Activated CD4-positive, alpha-beta T cell treated with anti-CD3 and anti-CD28 coated beads, Interleukin-2, Interleukin-4, amounts not matched to agents 100 ng/mL and 50 ng/mL, durations not matched to agents 16 hours and 8 hours (primary cell): ENCODE results near the gene TMEM50B.
"Not testable (repeated sequence)": the region's sequence is repeated elsewhere in the genome, so short reads cannot be mapped to it uniquely, and the experiment has no call there.

Experiments used
- DNase-seq: peaks from one replicate; pipeline ENCODE4 v3.0.0-alpha.2; 2020; ENCODE audit warnings: low spot score

The TMEM50B gene

DNA sequence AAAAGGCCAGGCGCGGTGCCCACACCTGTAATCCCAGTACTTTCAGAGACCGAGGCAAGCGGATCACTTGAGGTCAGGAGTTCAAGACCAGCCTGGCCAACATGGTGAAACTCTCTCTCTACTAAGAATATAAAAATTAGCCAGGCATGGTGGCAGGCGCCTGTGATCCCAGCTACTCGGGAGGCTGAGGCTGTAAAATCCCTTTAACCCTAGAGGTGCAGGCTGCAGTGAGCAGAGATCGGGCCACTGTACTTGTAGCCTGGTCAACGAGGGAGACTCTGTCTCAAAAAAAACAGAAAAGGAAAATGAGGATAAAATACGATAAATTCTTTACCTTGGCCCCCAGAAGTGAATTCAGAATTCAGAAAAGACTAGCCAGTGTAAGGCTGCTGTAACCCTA lies 1.6 kb downstream of the TMEM50B start:
- no peak for DNase-seq

DNA sequence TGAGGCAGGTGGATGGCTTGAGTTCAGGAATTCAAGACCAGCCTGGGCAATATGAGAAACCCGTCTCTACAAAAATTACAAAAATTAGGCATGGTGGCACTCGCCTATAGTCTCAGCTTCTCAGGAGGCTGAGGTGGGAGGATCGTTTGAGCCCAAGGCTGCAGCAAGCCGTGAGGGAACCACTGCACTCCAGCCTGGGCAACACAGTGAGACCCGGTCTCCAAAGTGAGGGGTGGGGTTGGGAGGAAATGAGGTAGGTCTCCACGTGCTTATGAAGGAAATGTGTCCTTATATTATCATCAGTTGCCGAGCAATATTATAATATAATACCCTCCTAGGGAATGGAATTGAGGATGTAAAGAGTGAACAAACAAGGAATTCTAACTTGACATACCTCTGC lies 2.7 kb downstream of the TMEM50B start:
- no peak for DNase-seq

DNA sequence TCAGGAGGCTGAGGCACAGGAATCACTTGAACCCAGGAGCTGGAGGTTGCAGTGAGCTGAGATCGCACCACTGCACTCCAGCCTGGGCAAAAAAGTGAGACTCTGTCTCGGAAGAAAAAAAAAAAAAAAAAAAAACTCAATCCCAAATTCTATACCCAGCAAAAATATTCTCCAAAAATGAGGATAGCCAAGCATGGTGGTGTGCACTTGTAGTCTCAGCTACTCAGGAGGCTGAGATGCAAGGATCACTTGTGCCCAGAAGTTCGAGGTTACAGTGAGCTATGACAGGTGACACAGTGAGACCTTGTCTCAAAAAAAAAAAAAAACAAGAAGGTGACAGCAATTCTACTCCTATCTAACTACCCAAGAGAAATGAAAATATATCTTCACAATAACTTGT lies 6.4 kb downstream of the TMEM50B start:
- DNase-seq = no peak

DNA sequence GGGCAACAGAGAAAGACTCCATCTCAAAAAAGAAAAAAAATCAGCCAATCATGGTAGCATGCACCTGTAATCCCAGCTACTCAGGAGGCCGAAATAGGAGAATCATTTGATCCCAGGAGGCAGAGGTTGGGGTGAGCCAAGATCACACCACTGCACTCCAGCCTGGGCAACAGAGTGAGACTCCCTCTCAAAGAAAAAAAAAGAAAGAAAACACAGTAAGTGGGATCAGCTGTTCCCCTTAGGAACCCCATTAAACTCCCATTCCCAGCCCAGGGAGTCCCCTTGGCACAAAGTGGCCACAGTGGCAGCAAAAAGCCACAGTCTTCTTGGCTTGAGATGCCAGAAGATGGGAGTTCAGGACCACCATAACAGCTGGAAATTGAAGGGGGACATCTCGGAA lies 9.1 kb downstream of the TMEM50B start:
- no peak for DNase-seq

DNA sequence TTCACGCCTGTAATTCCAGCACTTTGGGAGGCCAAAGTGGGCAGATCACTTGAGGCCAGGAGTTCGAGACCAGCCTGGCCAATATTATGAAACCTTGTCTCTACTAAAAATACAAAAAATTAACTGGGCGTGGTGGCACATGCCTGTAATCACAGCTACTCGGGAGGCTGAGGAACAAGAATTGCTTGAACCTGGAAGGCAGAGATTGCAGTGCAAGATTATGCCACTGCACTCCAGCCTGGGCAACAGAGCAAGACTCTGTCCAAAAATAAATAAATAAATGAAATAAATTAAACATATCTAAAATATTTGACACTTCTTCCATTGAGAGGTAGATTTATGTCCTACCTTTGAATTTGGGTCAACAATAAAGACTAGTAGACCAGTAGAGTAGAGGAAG lies 10.6 kb downstream of the TMEM50B start:
- not testable (repeated sequence) for DNase-seq

DNA sequence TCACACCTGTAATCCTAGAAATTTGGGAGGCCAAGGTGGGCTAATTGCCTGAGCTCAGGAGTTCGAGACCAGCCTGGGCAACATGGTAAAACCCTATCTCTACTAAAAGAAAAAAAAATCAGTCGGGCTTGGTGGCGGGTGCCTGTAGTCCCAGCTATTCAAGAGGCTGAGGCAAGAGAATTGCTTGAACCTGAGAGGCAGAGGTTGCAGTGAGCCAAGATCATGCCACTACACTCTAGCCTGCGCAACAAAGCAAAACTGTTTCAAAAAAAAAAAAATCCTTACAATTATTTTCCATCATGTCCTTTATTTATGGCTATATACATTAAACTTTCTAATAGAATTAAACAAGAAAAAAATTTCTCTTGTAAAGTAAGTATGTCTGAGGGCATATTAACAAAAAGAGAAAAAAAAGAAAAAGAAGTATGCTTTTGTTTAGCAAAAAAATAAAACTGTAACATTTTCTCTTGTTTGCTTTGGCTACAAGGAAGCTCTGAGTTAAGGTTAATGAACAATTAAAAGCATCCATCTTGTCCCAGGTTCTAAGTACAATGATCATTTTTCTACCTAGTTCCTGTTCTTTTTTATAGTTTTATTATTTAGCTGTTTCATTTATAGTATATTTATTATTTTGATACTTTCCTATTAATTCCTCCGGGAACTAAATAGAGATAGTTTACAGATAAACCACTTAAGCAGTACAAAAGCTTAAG lies 18.1 kb downstream of the TMEM50B start:
- no peak for DNase-seq

GRCh38 chr21:33458861-33459260 lies 20.9 kb downstream of the TMEM50B start:
- no peak for DNase-seq

DNA sequence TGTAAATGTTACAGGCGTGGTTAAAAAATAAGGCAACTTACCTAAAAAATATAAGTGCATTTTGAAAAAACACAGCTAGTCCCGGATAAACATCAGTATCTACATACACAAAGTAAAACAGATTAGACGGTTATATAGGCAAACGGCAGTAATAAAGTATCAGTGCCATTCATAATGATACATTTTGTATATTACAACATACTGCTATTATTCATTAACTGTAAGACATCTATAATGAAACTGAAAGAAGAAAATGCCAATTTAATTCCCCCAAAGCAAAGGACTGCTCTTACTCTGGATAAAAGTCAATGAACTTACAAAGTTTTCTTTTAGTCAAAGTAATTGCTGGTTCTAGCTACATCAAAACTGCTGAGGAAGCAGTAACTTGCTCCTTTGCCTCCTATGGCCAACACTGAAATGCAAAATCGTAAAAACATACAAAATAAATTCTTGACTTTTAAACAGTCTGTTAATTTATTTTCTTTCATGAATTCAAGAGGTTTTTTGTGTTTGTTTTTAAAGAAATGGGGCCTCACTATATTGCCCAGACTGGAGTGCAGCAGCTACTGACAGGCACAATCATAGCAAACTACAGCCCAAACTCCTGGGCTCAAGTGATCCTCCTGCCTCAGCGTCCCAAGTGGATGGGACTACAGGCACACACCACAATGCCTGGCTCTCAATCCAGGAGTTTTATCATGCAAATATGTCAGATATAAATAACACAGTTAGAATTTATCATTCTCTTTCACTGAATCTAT lies 23.9 kb downstream of the TMEM50B start:
- DNase-seq = no peak

- no peak for DNase-seq
These were observed 27.4 kb downstream of the TMEM50B start for GRCh38 chr21:33452362-33452761.

GRCh38 chr21:33451634-33452071 lies 28.1 kb downstream of the TMEM50B start:
- no peak for DNase-seq

GRCh38 chr21:33449616-33450015 lies 30.2 kb downstream of the TMEM50B start:
- DNase-seq = no peak

DNA sequence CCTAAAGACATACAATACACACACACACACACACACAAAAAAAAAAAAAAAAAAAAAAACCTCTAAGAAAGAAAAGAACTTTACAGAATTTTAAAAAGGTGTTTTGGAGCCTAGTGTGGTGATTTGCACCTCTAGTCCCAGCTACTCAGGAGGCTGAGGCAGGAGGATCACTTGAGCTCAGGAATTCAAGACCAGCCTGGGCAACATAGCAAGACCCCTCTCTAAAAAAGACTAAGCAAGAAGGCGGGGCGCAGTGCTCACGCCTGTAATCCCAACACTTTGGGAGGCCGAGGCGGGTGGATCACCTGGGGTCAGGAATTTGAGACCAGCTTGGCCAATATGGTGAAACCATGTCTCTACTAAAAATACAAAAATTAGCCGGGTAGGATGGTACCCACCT lies 33.2 kb downstream of the TMEM50B start:
- DNase-seq = not testable (repeated sequence)

DNA sequence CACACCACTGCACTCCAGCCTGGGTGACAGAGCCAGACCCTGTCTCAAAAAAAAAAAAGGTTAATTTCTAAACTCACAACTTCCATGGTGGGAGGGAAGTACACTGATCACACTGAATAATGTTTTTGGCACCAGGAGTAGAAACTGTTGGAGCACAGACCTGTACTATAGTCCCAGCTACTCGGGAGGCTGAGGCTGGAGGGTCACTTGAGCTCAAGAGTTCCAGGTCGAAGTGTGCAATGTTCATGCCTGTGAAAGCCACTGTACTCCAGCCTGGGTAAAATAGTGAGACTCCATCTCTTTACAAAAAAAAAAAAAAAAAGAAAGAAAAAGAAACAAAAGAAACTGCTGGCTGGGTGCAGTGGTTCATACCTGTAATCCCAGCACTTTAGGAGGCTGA lies 35.3 kb downstream of the TMEM50B start:
- DNase-seq = no peak

GRCh38 chr21:33443194-33443593 lies 36.6 kb downstream of the TMEM50B start:
- no peak for DNase-seq

GRCh38 chr21:33441489-33442477 lies 38.0 kb downstream of the TMEM50B start:
- DNase-seq = no peak

DNA sequence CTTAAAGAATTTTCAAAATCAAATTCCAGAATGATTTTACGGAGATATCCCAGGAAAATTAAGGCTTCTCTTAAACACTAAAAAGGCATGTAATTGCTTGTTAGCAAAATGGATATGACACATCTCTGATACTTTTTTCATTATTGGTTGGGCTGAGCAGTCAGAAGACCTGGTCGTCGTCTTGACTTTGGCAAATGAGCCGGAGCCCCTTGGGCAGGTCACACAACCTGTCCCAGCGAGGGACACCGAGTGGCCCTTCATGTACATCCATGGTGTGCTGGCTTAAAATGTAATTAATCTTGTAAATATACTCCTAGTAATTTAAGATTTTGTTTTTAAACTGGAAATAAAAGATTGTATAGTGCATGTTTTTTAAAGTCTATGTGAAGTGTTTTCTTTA lies 42.6 kb downstream of the TMEM50B start:
- DNase-seq = no peak

DNA sequence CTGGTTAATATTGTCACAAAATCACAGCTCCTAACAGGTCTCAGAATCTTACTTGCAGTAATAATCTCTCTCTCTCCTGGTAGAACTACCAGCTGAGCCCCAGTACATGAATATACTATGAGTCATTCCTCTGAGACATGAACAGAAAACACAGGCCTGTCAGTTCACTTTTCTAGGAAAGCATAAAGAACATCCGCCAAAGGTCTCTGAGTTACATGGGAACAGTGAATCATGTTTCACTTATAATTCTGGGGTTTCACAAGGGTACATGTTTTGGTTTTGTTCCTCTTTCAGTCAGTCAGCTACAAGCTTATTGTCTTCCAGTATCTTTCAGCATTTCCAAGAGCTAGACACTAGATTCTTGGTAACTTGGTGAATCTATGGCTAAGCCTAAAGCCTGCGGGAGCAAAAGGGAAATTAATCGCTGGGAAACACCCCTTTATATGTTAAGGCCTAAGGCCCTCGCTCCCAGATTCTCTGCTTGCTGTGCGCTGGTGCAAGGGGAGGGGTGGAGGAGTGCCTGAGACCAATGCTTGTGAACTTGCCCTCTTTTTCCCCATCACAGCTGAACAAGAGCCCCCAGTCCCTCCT lies 44.9 kb downstream of the TMEM50B start:
- DNase-seq = peak; percentile 88

- no peak for DNase-seq
These were observed 46.2 kb downstream of the TMEM50B start for GRCh38 chr21:33433425-33434114.

DNA sequence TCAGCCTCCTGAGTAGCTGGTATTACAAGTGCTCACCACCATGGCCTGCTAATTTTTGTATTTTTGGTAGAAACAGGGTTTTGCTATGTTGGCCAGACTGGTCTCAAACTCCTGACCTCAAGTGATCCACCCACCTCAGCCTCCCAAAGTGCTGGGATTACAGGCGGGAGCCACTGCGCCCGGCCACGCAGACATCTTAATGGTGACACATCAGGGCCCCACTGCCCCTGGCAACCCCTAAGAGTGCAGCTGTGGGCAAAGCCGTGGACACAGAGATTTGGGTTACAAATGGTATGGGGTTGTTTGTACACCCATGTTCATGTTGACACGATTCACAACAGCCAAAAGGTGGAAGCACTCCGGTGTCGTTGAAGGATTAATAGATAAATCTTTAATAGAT lies 46.8 kb downstream of the TMEM50B start:
- DNase-seq = no peak

- no peak for DNase-seq
These were observed 47.3 kb downstream of the TMEM50B start for GRCh38 chr21:33432496-33432895.

- no peak for DNase-seq
These were observed 48.9 kb downstream of the TMEM50B start for GRCh38 chr21:33430858-33431257.
